HCT116 (cell line): ENCODE results near the gene MAP3K2. TPM values are rescaled to one million over a fixed set of nuclear protein-coding genes. Genes with fewer than 3 reads are reported as not detected.

Experiments used
- ATAC-seq: fragments of 200-7000 bp; cut with Tn5 transposase; 2 replicates; pipeline ENCODE4 v1.9.1; 2020; ENCODE audit warnings: mild to moderate bottlenecking, moderate library complexity
- BruUV-seq: library from RNA; stranded (reverse); fragments of 400-500 nt; replicated peaks from 2 replicates; lab custom pipeline; 2021; lab: Mats Ljungman, UMichigan
- CTCF ChIA-PET: fragments of 300-600 bp; sonication (Branson Sonifier 250); formaldehyde crosslinking; loops from one replicate; lab custom pipeline; 2021; ENCODE audit warnings: antibody characterized with exemption; lab: Charles Lee
- POLR2A ChIA-PET: fragments of 300-600, 350-600 bp; sonication (Branson Sonifier 250); formaldehyde crosslinking; loops from one replicate; lab custom pipeline; 2021; ENCODE audit warnings: antibody characterized with exemption; lab: Charles Lee
- RAD21 ChIA-PET, 2 experiments: fragments of 300-600 bp; sonication (Branson Sonifier 250); formaldehyde crosslinking; loops; one replicate each; lab custom pipeline; 2023; ENCODE audit warnings: low total read pairs in 2 of 2; ENCODE audit not compliant: uncharacterized antibody in 2 of 2, unreplicated experiment in 2 of 2, low non-redundant PET in 1 of 2; lab: Charles Lee
- DNase-seq: peaks from one replicate; pipeline ENCODE4 v3.0.0-alpha.2; 2010; ENCODE audit warnings: low read depth, low spot score
- H2AFZ ChIP-seq: fragments of 200-600 bp; shearing (Covaris generic), sonication (generic); 2 replicates; pipeline ENCODE4 v1.6.1; 2017; ENCODE audit warnings: low read depth, mixed run types, mixed read lengths, antibody characterized with exemption, low read length; ENCODE audit not compliant: poor library complexity, severe bottlenecking
- H3K27ac ChIP-seq: 2 replicates; pipeline ENCODE4 v1.5.1; 2012; ENCODE audit warnings: low read depth, low read length
- H3K27me3 ChIP-seq: fragments of 200-600 bp; sonication (generic); 2 replicates; pipeline ENCODE4 v1.6.1; 2016; ENCODE audit warnings: mixed run types, low read length, mixed read lengths; ENCODE audit not compliant: insufficient read depth
- H3K36me3 ChIP-seq, 2 experiments: fragments of 200-500 bp in 1 of 2; fragments of 200-600 bp in 1 of 2; sonication (Bioruptor generic) in 1 of 2; sonication (generic) in 1 of 2; 2 replicates each; pipeline versions ENCODE4 v1.5.1 to v1.6.1; 2014 to 2016; ENCODE audit warnings: low read length in 2 of 2, inconsistent platforms in 1 of 2, mixed read lengths in 1 of 2, mixed run types in 1 of 2; ENCODE audit not compliant: insufficient read depth in 2 of 2, control insufficient read depth in 1 of 2
- H3K4me1 ChIP-seq, 2 experiments: fragments of 200-600 bp in 1 of 2; sonication (generic) in 1 of 2; 2 replicates each; pipeline versions ENCODE4 v1.5.1 to v1.6.1; 2012 to 2017; ENCODE audit warnings: low read length in 2 of 2, inconsistent platforms in 1 of 2, mild to moderate bottlenecking in 1 of 2, mixed read lengths in 1 of 2, mixed run types in 1 of 2, moderate library complexity in 1 of 2; ENCODE audit not compliant: insufficient read depth in 2 of 2, control insufficient read depth in 1 of 2
- H3K4me2 ChIP-seq: fragments of 200-600 bp; sonication (generic); 2 replicates; pipeline ENCODE4 v1.6.1; 2017; ENCODE audit warnings: mixed run types, low read length, mixed read lengths
- H3K4me3 ChIP-seq, 2 experiments: fragments of 200-600 bp in 1 of 2; sonication (generic) in 1 of 2; replicated peaks in 1 of 2; 2 replicates each; pipeline ENCODE4 v1.5.1; 2011 to 2016; ENCODE audit warnings: low read length in 2 of 2, control low read depth in 1 of 2, low read depth in 1 of 2, mild to moderate bottlenecking in 1 of 2, mixed read lengths in 1 of 2, mixed run types in 1 of 2
- H3K79me2 ChIP-seq: fragments of 200-600 bp; sonication (generic); 2 replicates; pipeline ENCODE4 v1.6.1; 2017; ENCODE audit warnings: mild to moderate bottlenecking, mixed run types, low read length, moderate library complexity, mixed read lengths; ENCODE audit not compliant: insufficient read depth
- H3K9ac ChIP-seq: fragments of 200-600 bp; sonication (generic); 2 replicates; pipeline ENCODE4 v1.6.1; 2016; ENCODE audit warnings: low read length, mixed read lengths
- H3K9me2 ChIP-seq: fragments of 200-600 bp; sonication (generic), shearing (Covaris generic); 2 replicates; pipeline ENCODE4 v1.6.1; 2017; ENCODE audit warnings: mixed run types, mild to moderate bottlenecking, moderate library complexity; ENCODE audit not compliant: insufficient read depth
- H3K9me3 ChIP-seq, 2 experiments: fragments of 200-500 bp in 1 of 2; fragments of 200-600 bp in 1 of 2; sonication (Bioruptor generic) in 1 of 2; sonication (generic) in 1 of 2; 2 replicates each; pipeline ENCODE4 v1.6.1; 2014 to 2017; ENCODE audit warnings: low read length in 2 of 2, mixed read lengths in 2 of 2, inconsistent platforms in 1 of 2, low read depth in 1 of 2, mild to moderate bottlenecking in 1 of 2, mixed run types in 1 of 2, moderate library complexity in 1 of 2; ENCODE audit not compliant: control insufficient read depth in 1 of 2, insufficient read depth in 1 of 2
- H4K20me1 ChIP-seq: fragments of 200-600 bp; sonication (generic), shearing (Covaris generic); 2 replicates; pipeline ENCODE4 v1.6.1; 2017; ENCODE audit warnings: mixed run types, mild to moderate bottlenecking, moderate library complexity; ENCODE audit not compliant: insufficient read depth
- ATF3 ChIP-seq: IDR thresholded peaks from 2 replicates; pipeline ENCODE4 v1.6.1; 2012
- CBX3 ChIP-seq: IDR thresholded peaks from 2 replicates; pipeline ENCODE4 v1.6.1; 2012; ENCODE audit warnings: low read depth
- CEBPB ChIP-seq: IDR thresholded peaks from 2 replicates; pipeline ENCODE4 v1.6.1; 2012; ENCODE audit warnings: low read depth
- CTCF ChIP-seq, 3 experiments: fragments of 200-600 bp in 1 of 3; sonication (generic) in 1 of 3; IDR thresholded peaks in 2 of 3; conservative IDR thresholded peaks in 1 of 3; 2 replicates each; pipeline ENCODE4 v1.5.1; 2012 to 2017; ENCODE audit warnings: low read depth in 2 of 3, low read length in 2 of 3, antibody characterized with exemption in 1 of 3, borderline replicate concordance in 1 of 3, control low read depth in 1 of 3, mild to moderate bottlenecking in 1 of 3, mixed read lengths in 1 of 3, mixed run types in 1 of 3, moderate library complexity in 1 of 3; ENCODE audit not compliant: insufficient read depth in 1 of 3
- EGR1 ChIP-seq: IDR thresholded peaks from 2 replicates; pipeline ENCODE4 v1.6.1; 2012; ENCODE audit warnings: low read depth
- ELF1 ChIP-seq: IDR thresholded peaks from 2 replicates; pipeline ENCODE4 v1.6.1; 2012; ENCODE audit warnings: low read depth, borderline replicate concordance
- POLR2A ChIP-seq: IDR thresholded peaks from 2 replicates; pipeline ENCODE4 v1.7.0; 2011; ENCODE audit warnings: borderline replicate concordance; ENCODE audit not compliant: insufficient read depth, insufficient read length; ENCODE audit errors: extremely low read depth
- REST ChIP-seq: IDR thresholded peaks from 2 replicates; pipeline ENCODE4 v1.6.1; 2012; ENCODE audit warnings: low read depth
- SIN3A ChIP-seq: IDR thresholded peaks from 2 replicates; pipeline ENCODE4 v1.6.1; 2012; ENCODE audit warnings: low read depth
- SP1 ChIP-seq: IDR thresholded peaks from 2 replicates; pipeline ENCODE4 v1.6.1; 2012; ENCODE audit warnings: low read depth
- SRF ChIP-seq: IDR thresholded peaks from 2 replicates; pipeline ENCODE4 v1.6.1; 2012; ENCODE audit warnings: low read depth
- TCF7L2 ChIP-seq: IDR thresholded peaks from 2 replicates; pipeline ENCODE4 v1.7.0; 2011; ENCODE audit warnings: borderline replicate concordance, inconsistent platforms; ENCODE audit not compliant: insufficient read depth, insufficient read length; ENCODE audit errors: extremely low read depth
- intact Hi-C: fragments of 100-400 bp; cut with micrococcal nuclease; formaldehyde crosslinking; loops from 2 replicates; pipeline ENCODE4 v1.10.0; 2022
- total RNA-seq: library from RNA; stranded (reverse); gene quantifications from one replicate; pipeline ENCODE4 v1.2.1, GENCODE V29; 2021; ENCODE audit not compliant: unreplicated experiment
- TF ChIP-seq, protein P1 (sequence below): IDR thresholded peaks from 2 replicates; pipeline ENCODE4 v1.6.1; 2012

Gene MAP3K2
- total RNA-seq, 1 experiment from 2014 or later, result 44.5 TPM

DNA sequence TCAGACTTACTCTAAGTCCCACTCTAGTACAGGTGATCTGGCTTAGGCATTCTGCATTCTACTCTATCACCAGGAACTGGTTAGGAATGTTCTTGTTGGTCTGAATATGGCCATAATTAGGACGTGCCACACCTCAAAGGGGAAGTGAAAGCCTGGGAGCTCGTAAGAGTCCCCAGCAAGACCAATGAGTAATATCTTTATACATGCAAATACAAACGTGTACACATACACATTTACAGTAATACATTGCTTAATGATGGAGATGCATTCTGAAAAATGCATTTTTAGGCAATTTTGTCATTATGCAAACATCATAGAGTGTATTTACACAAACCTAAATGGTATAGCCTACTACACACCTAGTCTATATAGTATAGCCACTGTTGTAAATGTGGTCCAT is 74.4 kb downstream of the MAP3K2 start:
- Histone ChIP-seq H3K4me2 (no peak overlapping the region), H3K79me2 (no peaks in the 10 kb centered on the region), H4K20me1 (no peaks in the 10 kb centered on the region), H2AFZ (no peak overlapping the region), H3K27me3 (no peaks in the 10 kb centered on the region), H3K27ac (no peak overlapping the region), H3K36me3 (peaks cover 9 to 11% of the 10 kb centered on the region in 2 experiments; a peak in 2 of 4 replicates), H3K4me1 (no peaks in the 10 kb centered on the region), H3K9ac (no peak overlapping the region), H3K9me3 (no peaks in the 10 kb centered on the region)
- CTCF ChIA-PET, result no interaction called here
- RAD21 ChIA-PET, result no interaction called here
- intact Hi-C loops, result no loop called here
- ATAC-seq (no peak), DNase-seq (no peak)
- no TSS peak for BruUV-seq
- no peak for TF ChIP-seq SRF
- TF ChIP-seq POLR2A, result no peak
- no peak for TF ChIP-seq CEBPB
- TF ChIP-seq ELF1, result no peak
- TF ChIP-seq, all 23 proteins: peak for 0
- H3K4me3 ChIP-seq, result no peak overlapping the region
- POLR2A ChIA-PET, result no interaction called here
- H3K9me2 ChIP-seq, result no peaks in the 10 kb centered on the region

DNA sequence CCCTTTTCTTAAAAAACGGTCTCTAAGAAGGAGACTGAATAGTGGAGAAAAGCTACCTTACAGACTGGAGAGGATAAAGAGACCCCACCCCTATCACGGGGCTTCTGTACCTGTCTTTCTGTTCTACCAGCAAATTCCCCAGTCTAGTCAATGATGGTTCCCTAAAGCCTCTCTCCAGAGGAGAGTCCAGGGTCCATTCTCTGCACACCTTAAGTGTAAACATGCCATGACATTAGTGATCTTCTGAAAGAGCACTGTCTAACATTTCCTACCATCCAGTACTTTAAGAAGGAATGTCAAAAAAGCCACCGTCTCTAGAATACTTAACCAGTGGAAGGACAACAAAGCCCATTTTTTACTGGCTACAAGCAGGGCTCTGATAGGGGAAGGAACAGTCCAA is 76.8 kb downstream of the MAP3K2 start:
- H3K4me3 ChIP-seq, result no peak overlapping the region
- TF ChIP-seq, protein P1, sequence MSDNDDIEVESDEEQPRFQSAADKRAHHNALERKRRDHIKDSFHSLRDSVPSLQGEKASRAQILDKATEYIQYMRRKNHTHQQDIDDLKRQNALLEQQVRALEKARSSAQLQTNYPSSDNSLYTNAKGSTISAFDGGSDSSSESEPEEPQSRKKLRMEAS, result no peak
- TF ChIP-seq SP1 (no peak), TCF7L2 (no peak), CEBPB (no peak), POLR2A (no peak), SIN3A (no peak), CTCF (IDR thresholded peaks at IDR 0.05 in 2 of 3, conservative IDR thresholded peaks at IDR 0.05 in 1 of 3; ENCODE audit: borderline replicate concordance in 1 of 3, insufficient read depth in 1 of 3, low read depth in 2 of 3, low read length in 2 of 3) (no peak), EGR1 (no peak), ATF3 (no peak), CBX3 (no peak), SRF (no peak), REST (no peak)
- H3K27ac ChIP-seq, result no peak overlapping the region
- H3K4me2 ChIP-seq, result no peak overlapping the region
- ChIA-PET CTCF (no interaction called here), RAD21 (no interaction called here), POLR2A (interaction anchor here (1.1 kb wide), 1 partner anchor 16 kb away, joined by 4 read pairs; no protein-coding TSS in a partner anchor)
- BruUV-seq, result no TSS peak
- H3K27me3 ChIP-seq, result no peaks in the 10 kb centered on the region
- H3K36me3 ChIP-seq, result peaks cover 9 to 16% of the 10 kb centered on the region in 2 experiments; a peak in 2 of 4 replicates
- no peak overlapping the region for H2AFZ ChIP-seq
- no peak overlapping the region for H3K9ac ChIP-seq
- H4K20me1 ChIP-seq, result no peaks in the 10 kb centered on the region
- intact Hi-C loops, result no loop called here
- ATAC-seq, result no peak
- no peak for DNase-seq
- no peaks in the 10 kb centered on the region for H3K79me2 ChIP-seq
- no peaks in the 10 kb centered on the region for H3K4me1 ChIP-seq
- H3K9me2 ChIP-seq, result no peaks in the 10 kb centered on the region
- no peaks in the 10 kb centered on the region for H3K9me3 ChIP-seq
